K562 (cell line): ENCODE data around the gene SIGLEC5. TPM values are rescaled to one million over a fixed set of nuclear protein-coding genes. Genes with fewer than 3 reads are reported as not detected.
A peak's percentile ranks its signal among the peaks of the same experiment; 100 is the strongest.

Source experiments
- ATAC-seq: fragments of 200-7000 bp; cut with Tn5 transposase; 3 replicates; pipeline ENCODE4 v1.9.1; 2020; ENCODE audit warnings: moderate library complexity
- BruUV-seq: library from RNA; stranded (reverse); fragments of 400-500 nt; replicated peaks from 2 replicates; lab custom pipeline; 2021; lab: Mats Ljungman, UMichigan
- CTCF ChIA-PET: fragments of 300-600 bp; formaldehyde crosslinking; extraction: SDS; loops from one replicate; lab custom pipeline; 2021; ENCODE audit warnings: low intra/inter-chr PET ratio; lab: Yijun Ruan, JAX
- POLR2A ChIA-PET: fragments of 300-600, 350-650 bp; sonication (Branson Sonifier 250); formaldehyde crosslinking; extraction: SDS; loops from one replicate; lab custom pipeline; 2021; ENCODE audit warnings: antibody characterized with exemption, inconsistent platforms; lab: Yijun Ruan, JAX
- DNase-seq, 4 experiments: peaks; one replicate each; pipeline versions ENCODE4 v3.0.0 to v3.0.0-alpha.2; 2011 to 2018; ENCODE audit warnings: low spot score in 3 of 4, mixed read lengths in 3 of 4; ENCODE audit errors: extremely low read depth in 1 of 4
- FAIRE-seq: peaks from 2 replicates; lab custom pipeline; 2011; peaks lifted over from hg19 to GRCh38; lab: Jason Lieb, UNC
- H2AFZ ChIP-seq: 2 replicates; pipeline ENCODE4 v1.6.0; 2011; ENCODE audit warnings: low read depth, low read length, control low read depth, inconsistent platforms
- H3K27ac ChIP-seq: fragments of 200-600 bp; 3 replicates; pipeline ENCODE4 v1.8.0; 2011; ENCODE audit warnings: low read depth, mild to moderate bottlenecking, control low read depth, inconsistent platforms, low read length, moderate library complexity, mixed read lengths; ENCODE audit errors: extremely low read depth
- H3K27me3 ChIP-seq, 2 experiments: fragments of 300-600 bp in 1 of 2; 2 replicates in 1 of 2; 3 replicates in 1 of 2; pipeline versions ENCODE4 v1.6.0 to v1.8.0; 2011; ENCODE audit warnings: inconsistent platforms in 2 of 2, low read length in 2 of 2, mild to moderate bottlenecking in 1 of 2, mixed read lengths in 1 of 2, moderate library complexity in 1 of 2; ENCODE audit not compliant: control insufficient read depth in 2 of 2, insufficient read depth in 2 of 2
- H3K36me3 ChIP-seq: fragments of 300-600 bp; 3 replicates; pipeline ENCODE4 v1.8.0; 2011; ENCODE audit warnings: mild to moderate bottlenecking, low read length, inconsistent platforms; ENCODE audit not compliant: control insufficient read depth, insufficient read depth
- H3K4me1 ChIP-seq, 2 experiments: fragments of 200-600 bp in 1 of 2; replicated peaks in 1 of 2; 2 replicates in 1 of 2; 3 replicates in 1 of 2; pipeline versions ENCODE4 v1.5.1 to v1.8.0; 2011; ENCODE audit warnings: inconsistent platforms in 2 of 2, low read length in 2 of 2, mild to moderate bottlenecking in 1 of 2, mixed read lengths in 1 of 2, moderate library complexity in 1 of 2; ENCODE audit not compliant: control insufficient read depth in 2 of 2, insufficient read depth in 2 of 2
- H3K4me2 ChIP-seq: 2 replicates; pipeline ENCODE4 v1.6.1; 2011; ENCODE audit warnings: low read length, control low read depth, inconsistent platforms, mixed read lengths; ENCODE audit not compliant: insufficient read depth
- H3K4me3 ChIP-seq: fragments of 200-600 bp; sonication (generic), shearing (Covaris generic); 2 replicates; pipeline ENCODE4 v1.5.1; 2016; ENCODE audit warnings: control low read depth, inconsistent platforms
- H3K79me2 ChIP-seq: fragments of 200-600 bp; 3 replicates; pipeline ENCODE4 v1.8.0; 2011; ENCODE audit warnings: low read length, inconsistent platforms; ENCODE audit not compliant: control insufficient read depth, insufficient read depth
- H3K9ac ChIP-seq, 2 experiments: 2 replicates each; pipeline versions ENCODE4 v1.6.0 to v1.6.1; 2011; ENCODE audit warnings: low read depth in 2 of 2, low read length in 2 of 2, control low read depth in 1 of 2, inconsistent platforms in 1 of 2, mild to moderate bottlenecking in 1 of 2, mixed read lengths in 1 of 2; ENCODE audit not compliant: insufficient read depth in 1 of 2
- H3K9me1 ChIP-seq: one replicate; pipeline ENCODE4 v1.6.0; 2011; ENCODE audit warnings: inconsistent platforms, mild to moderate bottlenecking, low read length, moderate library complexity; ENCODE audit not compliant: control insufficient read depth, insufficient read depth
- H3K9me3 ChIP-seq: replicated peaks from 2 replicates; pipeline ENCODE4 v1.5.1; 2011; ENCODE audit warnings: low read depth, low read length, inconsistent platforms; ENCODE audit not compliant: control insufficient read depth, insufficient read depth
- H4K20me1 ChIP-seq: replicated peaks from 2 replicates; pipeline ENCODE4 v1.6.1; 2011; ENCODE audit warnings: low read length, inconsistent platforms, mixed read lengths; ENCODE audit not compliant: control insufficient read depth, insufficient read depth
- ARID1B ChIP-seq: fragments of 450-650 bp; IDR thresholded peaks from 2 replicates; pipeline ENCODE4 v1.6.1; 2016; ENCODE audit warnings: antibody characterized with exemption, mild to moderate bottlenecking, inconsistent platforms
- CHD2 ChIP-seq: IDR thresholded peaks from 2 replicates; pipeline ENCODE4 v1.6.1; 2011; ENCODE audit warnings: low read depth, low read length
- EZH2 ChIP-seq: IDR thresholded peaks from 2 replicates; pipeline ENCODE4 v1.6.1; 2012; ENCODE audit warnings: low read depth, mild to moderate bottlenecking, inconsistent platforms, low read length, borderline replicate concordance
- FIP1L1 ChIP-seq: fragments of 200-400 bp; formaldehyde crosslinking; IDR thresholded peaks from 2 replicates; pipeline ENCODE4 v1.6.1; 2018; ENCODE audit warnings: mild to moderate bottlenecking, low read depth, low read length; ENCODE audit not compliant: poor library complexity, severe bottlenecking
- FOXK2 ChIP-seq, 2 experiments: fragments of 450-650 bp; IDR thresholded peaks in 1 of 2; conservative IDR thresholded peaks in 1 of 2; 2 replicates each; pipeline ENCODE4 v1.6.1; 2016; ENCODE audit warnings: low read depth in 2 of 2, mild to moderate bottlenecking in 1 of 2
- FOXP1 ChIP-seq: sonication (generic); formaldehyde crosslinking; IDR thresholded peaks from 2 replicates; pipeline ENCODE4 v1.8.0; 2022; ENCODE audit warnings: mild to moderate bottlenecking, missing genetic modification reagents
- HIVEP1 ChIP-seq: fragments of 250-450 bp; sonication (Bioruptor Pico); IDR thresholded peaks from 2 replicates; pipeline ENCODE4 v1.4.0; 2020; ENCODE audit warnings: mild to moderate bottlenecking
- ILK ChIP-seq: fragments of 450-650 bp; IDR thresholded peaks from 2 replicates; pipeline ENCODE4 v1.6.1; 2016; ENCODE audit warnings: missing genetic modification characterization, low read depth, mild to moderate bottlenecking, missing compliant biosample characterization, moderate library complexity, borderline replicate concordance
- LEF1 ChIP-seq: fragments of 450-650 bp; IDR thresholded peaks from 2 replicates; pipeline ENCODE4 v1.6.1; 2016; ENCODE audit warnings: mild to moderate bottlenecking
- PML ChIP-seq: IDR thresholded peaks from 2 replicates; pipeline ENCODE4 v1.6.1; 2012; ENCODE audit warnings: low read length, inconsistent platforms
- POLR2H ChIP-seq: IDR thresholded peaks from 2 replicates; pipeline ENCODE4 v1.6.1; 2016; ENCODE audit warnings: missing genetic modification characterization, low read depth, mild to moderate bottlenecking, control low read depth, missing compliant biosample characterization, moderate library complexity
- SLC30A9 ChIP-seq: fragments of 250-450 bp; sonication (Bioruptor Pico); IDR thresholded peaks from 2 replicates; pipeline ENCODE4 v1.8.0; 2022; ENCODE audit warnings: mild to moderate bottlenecking, moderate library complexity
- SOX6 ChIP-seq: fragments of 450-650 bp; IDR thresholded peaks from 2 replicates; pipeline ENCODE4 v1.6.1; 2014; ENCODE audit warnings: mild to moderate bottlenecking
- TRIM24 ChIP-seq, 2 experiments: fragments of 450-650 bp; IDR thresholded peaks; 2 replicates each; pipeline ENCODE4 v1.6.1; 2016
- XRCC3 ChIP-seq: fragments of 450-650 bp; IDR thresholded peaks from 2 replicates; pipeline ENCODE4 v1.6.1; 2017; ENCODE audit warnings: mild to moderate bottlenecking, moderate library complexity
- ZBTB1 ChIP-seq: sonication (generic); formaldehyde crosslinking; IDR thresholded peaks from 2 replicates; pipeline ENCODE4 v1.8.1; 2023; ENCODE audit warnings: missing genetic modification reagents, low read depth, mild to moderate bottlenecking, borderline replicate concordance
- ZFP36 ChIP-seq: fragments of 150-350 bp; IDR thresholded peaks from 2 replicates; pipeline ENCODE4 v1.6.1; 2018; ENCODE audit warnings: low read length, low read depth; ENCODE audit not compliant: partially characterized antibody
- ZNF184 ChIP-seq: sonication (generic); formaldehyde crosslinking; IDR thresholded peaks from 2 replicates; pipeline ENCODE4 v1.5.0; 2020; ENCODE audit warnings: missing genetic modification reagents
- ZNF212 ChIP-seq: fragments of 450-650 bp; formaldehyde crosslinking; IDR thresholded peaks from 2 replicates; pipeline ENCODE4 v1.4.0; 2020; ENCODE audit warnings: mild to moderate bottlenecking
- ZNF217 ChIP-seq: sonication (generic); formaldehyde crosslinking; IDR thresholded peaks from 2 replicates; pipeline ENCODE4 v1.8.0; 2022; ENCODE audit warnings: mild to moderate bottlenecking, missing genetic modification reagents
- WGBS: fragments of 100-300 bp; shearing (Covaris generic); methylation state at CpG from one replicate; pipeline ENCODE4 v1.1.6; 2016; ENCODE audit warnings: low coverage, mixed read lengths; ENCODE audit not compliant: insufficient coverage; ENCODE audit errors: missing lambda C conversion rate; 5-methylcytosine and 5-hydroxymethylcytosine counted together
- in situ Hi-C: fragments of 300-500 bp; cut with MboI; formaldehyde crosslinking; loops from 4 replicates; pipeline ENCODE4 v1.15.0; 2018; ENCODE audit warnings: inconsistent platforms, mixed read lengths
- intact Hi-C: fragments of 100-400 bp; cut with micrococcal nuclease; formaldehyde crosslinking; loops from 2 replicates; pipeline ENCODE4 v1.14.2; 2022
- polyA plus RNA-seq, 8 experiments: library from polyadenylated mRNA; depleted of rRNA in 4 of 8; stranded (reverse) in 5 of 8; unstranded in 3 of 8; fragments of >200 nt; fragmentation: Nextera tagmentation in 2 of 8; fragmentation: Illumina TruSeq in 1 of 8; extraction: Ambion mirVana in 2 of 8; extraction: Trizol in 1 of 8; gene quantifications; 2 replicates each; pipeline versions ENCODE4 v1.2.1 to v1.2.3, GENCODE V29; 2011 to 2014; ENCODE audit warnings: inconsistent platforms in 1 of 8, missing spikeins in 1 of 8
- total RNA-seq, 7 experiments: library from RNA; depleted of rRNA in 6 of 7; stranded (reverse); fragments of >200 nt in 6 of 7; fragmentation: Illumina TruSeq in 2 of 7; extraction: Trizol in 2 of 7; gene quantifications; 2 replicates each; pipeline versions ENCODE4 v1.2.1 to v1.2.3, GENCODE V29; 2011 to 2021; ENCODE audit warnings: low replicate concordance in 1 of 7
- TF ChIP-seq, protein P1 (sequence below): sonication (generic); formaldehyde crosslinking; IDR thresholded peaks from 2 replicates; pipeline ENCODE4 v1.4.0; 2020; ENCODE audit warnings: mild to moderate bottlenecking, missing genetic modification reagents
- TF ChIP-seq, protein P2 (sequence below): fragments of 250-450 bp; sonication (Bioruptor Pico); IDR thresholded peaks from 2 replicates; pipeline ENCODE4 v1.9.0; 2021; ENCODE audit warnings: mild to moderate bottlenecking

Gene SIGLEC5
- total and polyA plus RNA-seq, 9 of the 15 experiments (the other 6 are each of a cell fraction or from before 2014, with no cell fraction given), result 0.14 TPM; not detected in 8

DNA sequence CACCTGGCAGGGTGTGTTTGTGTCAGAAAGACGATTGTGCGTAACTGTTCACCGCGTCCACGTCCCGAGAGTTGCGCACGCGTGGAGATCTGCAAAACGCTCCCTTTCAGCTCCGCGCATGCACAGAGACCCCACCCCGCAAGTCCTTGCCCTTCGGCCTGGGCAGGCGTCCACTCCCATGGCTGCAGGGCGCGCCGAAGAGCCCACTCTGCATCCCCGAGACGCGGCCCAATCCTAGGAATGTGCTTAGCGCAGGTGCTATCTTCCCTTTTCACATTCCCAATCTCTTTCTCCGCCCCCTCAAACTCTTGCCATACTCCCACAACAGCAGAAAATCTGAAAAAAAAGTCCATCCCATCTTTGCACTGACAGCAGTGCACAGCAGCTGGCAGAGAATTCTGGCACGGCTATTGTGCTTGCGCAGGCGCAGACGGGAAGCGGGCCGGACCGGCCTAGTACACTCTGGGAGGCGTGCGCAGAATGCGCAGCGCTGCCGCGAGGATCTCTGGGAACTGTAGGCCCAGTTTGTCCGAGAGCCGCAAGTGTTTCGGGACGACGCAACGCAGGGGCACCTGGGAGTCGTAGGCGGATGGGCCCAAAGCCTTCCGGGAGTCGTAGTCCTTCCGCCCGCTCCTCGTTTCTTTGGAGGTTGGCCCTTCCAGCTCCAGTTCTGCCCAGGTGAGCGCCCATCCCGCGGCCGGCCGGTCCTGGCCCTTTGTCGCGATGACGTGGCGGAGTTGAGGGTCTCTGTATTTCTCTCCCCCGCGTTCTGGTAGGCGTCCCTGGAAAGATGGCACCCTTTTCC lies 36.0 kb downstream of the SIGLEC5 start:
- Histone ChIP-seq H3K36me3 (peaks cover 7% of the 10 kb centered on the region; the same call in 1 of the 3 replicates), H3K27ac (peak overlapping the region; percentile 53; the same call in 2 of the 3 replicates), H3K27me3 (no peaks in the 10 kb centered on the region), H3K79me2 (no peaks in the 10 kb centered on the region; the same call in 2 of the 3 replicates), H3K9me3 (0 out of 2 replicates have a peak, but pooled peaks cover under 1% of the 10 kb centered on the region), H3K9me1 (no peaks in the 10 kb centered on the region), H3K4me3 (peak overlapping the region; percentile 48), H3K4me2 (peak overlapping the region; percentile 89), H4K20me1 (no peaks in the 10 kb centered on the region), H2AFZ (peak overlapping the region; percentile 89), H3K9ac (peak overlapping the region; percentile 64 to 93), H3K4me1 (peaks cover 23 to 36% of the 10 kb centered on the region in 2 experiments)
- no TSS peak for BruUV-seq
- peak; percentile 100 for ATAC-seq
- FAIRE-seq, result peak; percentile 100
- ChIA-PET CTCF (no interaction called here), POLR2A (interaction anchor here (0.7 to 2.4 kb wide), 6 partner anchors 8 to 120 kb away, joined by 4 to 15 read pairs (median 5); partner anchors contain the start of gene ZNF175)
- WGBS, result 12% methylated on average over 61 of the region's 61 CpGs
- intact Hi-C loops, result no loop called here
- in situ Hi-C loops, result no loop called here
- peak; percentile 95 to 99 (median 97) for DNase-seq
- TF ChIP-seq FIP1L1 (peak; percentile 35), ZBTB1 (no peak), LEF1 (no peak), SOX6 (no peak), EZH2 (no peak), ZFP36 (no peak), HIVEP1 (CRISPR knock-in tag) (no peak), TRIM24 (IDR thresholded peaks at IDR 0.05) (no peak), ZNF212 (CRISPR knock-in tag) (no peak), POLR2H (tag) (no peak), FOXP1 (CRISPR knock-in tag) (peak; percentile 82; the same call in 1 of the 2 replicates), ARID1B (no peak), CHD2 (peak; percentile 70), XRCC3 (no peak), ZNF184 (CRISPR knock-in tag) (no peak), PML (no peak; the same call in 1 of the 2 replicates), SLC30A9 (CRISPR knock-in tag) (no peak), ILK (tag) (no peak), FOXK2 (conservative IDR thresholded peaks at IDR 0.05 in 1 of 2, IDR thresholded peaks at IDR 0.05 in 1 of 2; ENCODE audit: low read depth in 2 of 2) (peak; percentile 54 to 60; a peak in 2 of 4 replicates), ZNF217 (CRISPR knock-in tag) (no peak)
- TF ChIP-seq, protein P1, sequence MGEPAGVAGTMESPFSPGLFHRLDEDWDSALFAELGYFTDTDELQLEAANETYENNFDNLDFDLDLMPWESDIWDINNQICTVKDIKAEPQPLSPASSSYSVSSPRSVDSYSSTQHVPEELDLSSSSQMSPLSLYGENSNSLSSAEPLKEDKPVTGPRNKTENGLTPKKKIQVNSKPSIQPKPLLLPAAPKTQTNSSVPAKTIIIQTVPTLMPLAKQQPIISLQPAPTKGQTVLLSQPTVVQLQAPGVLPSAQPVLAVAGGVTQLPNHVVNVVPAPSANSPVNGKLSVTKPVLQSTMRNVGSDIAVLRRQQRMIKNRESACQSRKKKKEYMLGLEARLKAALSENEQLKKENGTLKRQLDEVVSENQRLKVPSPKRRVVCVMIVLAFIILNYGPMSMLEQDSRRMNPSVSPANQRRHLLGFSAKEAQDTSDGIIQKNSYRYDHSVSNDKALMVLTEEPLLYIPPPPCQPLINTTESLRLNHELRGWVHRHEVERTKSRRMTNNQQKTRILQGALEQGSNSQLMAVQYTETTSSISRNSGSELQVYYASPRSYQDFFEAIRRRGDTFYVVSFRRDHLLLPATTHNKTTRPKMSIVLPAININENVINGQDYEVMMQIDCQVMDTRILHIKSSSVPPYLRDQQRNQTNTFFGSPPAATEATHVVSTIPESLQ (CRISPR knock-in tag), result no peak; the same call in 1 of the 2 replicates
- TF ChIP-seq, protein P2, sequence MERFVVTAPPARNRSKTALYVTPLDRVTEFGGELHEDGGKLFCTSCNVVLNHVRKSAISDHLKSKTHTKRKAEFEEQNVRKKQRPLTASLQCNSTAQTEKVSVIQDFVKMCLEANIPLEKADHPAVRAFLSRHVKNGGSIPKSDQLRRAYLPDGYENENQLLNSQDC (CRISPR knock-in tag), result no peak
